ENCODE results near the gene ZGPAT. TPM values are rescaled to one million over a fixed set of nuclear protein-coding genes. Genes with fewer than 3 reads are reported as not detected.
A peak's percentile ranks its signal among the peaks of the same experiment; 100 is the strongest.

ZGPAT gene
- total and polyA plus RNA-seq, 2 of the 13 experiments (the other 11 are each of a cell fraction or from before 2014, with no cell fraction given), result 23.0 to 41.9 TPM

GRCh38 chr20:63734111-63734945 lies 26.5 kb downstream of the ZGPAT start (continued):
- TF ChIP-seq PHF5A (CRISPR knock-in tag; IDR thresholded peaks at IDR 0.05; ENCODE audit: low read depth, unreplicated experiment) (no peak), NFE2L1 (CRISPR knock-in tag; IDR thresholded peaks at IDR 0.05; ENCODE audit: borderline replicate concordance) (peak; percentile 0; the same call in 1 of the 2 replicates), MXI1 (IDR thresholded peaks at IDR 0.05; ENCODE audit: borderline replicate concordance, low read depth, low read length) (peak; percentile 29; the same call in 1 of the 3 replicates), KDM3A (CRISPR knock-in tag; IDR thresholded peaks at IDR 0.05; ENCODE audit: low read depth) (no peak), PCBP1 (IDR thresholded peaks at IDR 0.05; ENCODE audit: borderline replicate concordance, low read depth, low read length) (peak; percentile 76), TAF15 (IDR thresholded peaks at IDR 0.05; ENCODE audit: low read depth, low read length, poor library complexity, severe bottlenecking) (peak; percentile 17), ZNF136 (CRISPR knock-in tag; IDR thresholded peaks at IDR 0.05; ENCODE audit: low read depth) (peak; percentile 56; the same call in 1 of the 2 replicates), ZBTB10 (CRISPR knock-in tag; IDR thresholded peaks at IDR 0.05; ENCODE audit: borderline replicate concordance) (no peak), TSC22D2 (CRISPR knock-in tag; IDR thresholded peaks at IDR 0.05; ENCODE audit: borderline replicate concordance) (no peak), TRIM22 (IDR thresholded peaks at IDR 0.05) (no peak), BRF2 (CRISPR knock-in tag; IDR thresholded peaks at IDR 0.05) (no peak), POLR2A (IDR thresholded peaks at IDR 0.05; ENCODE audit: insufficient read depth in 1 of 2, low read depth in 2 of 2, low read length in 2 of 2) (peak in 1 of 2 experiments; percentile 29; a peak in 2 of 4 replicates), TFE3 (CRISPR knock-in tag; IDR thresholded peaks at IDR 0.05) (no peak), GABPB1 (CRISPR knock-in tag; IDR thresholded peaks at IDR 0.05) (peak; percentile 19; the same call in 1 of the 2 replicates), SAFB2 (CRISPR knock-in tag; IDR thresholded peaks at IDR 0.05; ENCODE audit: borderline replicate concordance, low read depth) (0 out of 2 replicates have a peak, but pooled peaks have one; percentile 26), ZNF253 (CRISPR knock-in tag; IDR thresholded peaks at IDR 0.05; ENCODE audit: borderline replicate concordance) (no peak), ZHX1 (CRISPR knock-in tag; IDR thresholded peaks at IDR 0.05; ENCODE audit: low read depth) (peak; percentile 94; the same call in 1 of the 2 replicates), ATF7 (IDR thresholded peaks at IDR 0.05) (no peak), ATF7 (CRISPR knock-in tag; IDR thresholded peaks at IDR 0.05) (0 out of 2 replicates have a peak, but pooled peaks have one; percentile 27)
